Upper lobe of left lung (tissue), 6 donors: Measurements from ENCODE around the gene LLPH. TPM values are rescaled to one million over a fixed set of nuclear protein-coding genes. Genes with fewer than 3 reads are reported as not detected.

Experiments used
- ATAC-seq, 2 donors: fragments of 200-7000 bp; cut with Tn5 transposase; one replicate each; pipeline ENCODE4 v1.9.1; 2022; ENCODE audit warnings: mild to moderate bottlenecking in 2 of 2, moderate library complexity in 2 of 2; ENCODE audit not compliant: low FRiP score in 2 of 2
- DNase-seq, 2 donors: peaks; one replicate each; pipeline ENCODE4 v3.0.0-alpha.2; 2019 to 2020
- H3K27ac ChIP-seq, 4 donors: fragments of 200-600 bp; sonication (generic); one replicate each; pipeline ENCODE4 v1.5.1; 2016 to 2019
- H3K27me3 ChIP-seq, 4 donors: fragments of 200-600 bp; sonication (generic); one replicate each; pipeline ENCODE4 v1.5.1; 2017 to 2019
- H3K36me3 ChIP-seq, 4 donors: fragments of 200-600 bp; sonication (generic); one replicate each; pipeline ENCODE4 v1.5.1; 2016 to 2019
- H3K4me1 ChIP-seq, 4 donors: fragments of 200-600 bp; sonication (generic); one replicate each; pipeline ENCODE4 v1.5.1; 2018 to 2019
- H3K4me3 ChIP-seq, 4 donors: fragments of 200-600 bp; sonication (generic); one replicate each; pipeline ENCODE4 v1.5.1; 2017 to 2019; ENCODE audit warnings: mild to moderate bottlenecking in 2 of 4, moderate library complexity in 1 of 4
- H3K9me3 ChIP-seq, 4 donors: fragments of 200-600 bp; sonication (generic); one replicate each; pipeline ENCODE4 v1.5.1; 2018 to 2019
- EP300 ChIP-seq, 4 donors: sonication (generic); formaldehyde crosslinking; IDR thresholded peaks; one replicate each; pipeline ENCODE4 v1.5.1; 2017; ENCODE audit warnings: antibody characterized with exemption in 4 of 4, control low read depth in 2 of 4
- POLR2A ChIP-seq, 4 donors: fragments of 450-650 bp; IDR thresholded peaks; one replicate each; pipeline ENCODE4 v1.5.1; 2016 to 2017; ENCODE audit warnings: antibody characterized with exemption in 4 of 4, mild to moderate bottlenecking in 2 of 4
- POLR2AphosphoS5 ChIP-seq, 2 donors: sonication (generic); formaldehyde crosslinking; IDR thresholded peaks; one replicate each; pipeline ENCODE4 v1.5.1; 2017; ENCODE audit warnings: antibody characterized with exemption in 2 of 2
- WGBS, 2 donors: methylation state at CpG; one replicate each; pipeline ENCODE4 v1.1.5; 2017 to 2018; 5-methylcytosine and 5-hydroxymethylcytosine counted together
- total RNA-seq, 6 donors: library from RNA; depleted of rRNA in 4 of 6; stranded (reverse); fragments of >200 nt in 4 of 6; gene quantifications; one replicate each; pipeline versions ENCODE4 v1.1.0 to v1.2.1, GENCODE V29; 2016 to 2021
- TF ChIP-seq, protein P1 (sequence below), 6 experiments: fragments of 450-650 bp in 4 of 6; fragments of 200-600 bp in 2 of 6; sonication (generic) in 2 of 6; IDR thresholded peaks; one replicate each; pipeline ENCODE4 v1.5.1; 2016 to 2019; ENCODE audit warnings: antibody characterized with exemption in 6 of 6
- donor health status: DM: no; HTN: no; CAD: no; lungs with moderate emphysema.
- donor health status: DM: no; HTN: yes; CAD: no; lungs with severe emphysema.

Gene LLPH
- total RNA-seq, 6 donors from 2014 or later: 2.1 to 18.5 (median 5.9) TPM

DNA sequence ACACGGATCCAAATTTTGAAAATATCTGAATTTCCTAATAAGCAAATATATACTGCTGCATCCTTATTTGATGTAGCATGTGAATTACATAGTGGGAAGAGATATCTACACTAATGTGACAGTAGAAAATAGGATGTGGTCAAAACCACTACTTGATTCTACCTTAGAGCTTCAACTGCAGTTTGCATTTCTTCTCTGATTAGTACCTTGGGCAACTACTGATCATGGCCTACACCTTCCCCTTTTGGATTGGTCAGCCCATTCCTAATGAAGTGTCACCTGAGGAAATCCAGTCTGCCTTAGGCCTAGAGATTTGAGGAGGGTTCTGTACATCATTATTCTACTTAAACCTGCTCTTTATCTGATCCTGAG is 10.7 kb downstream of the LLPH start:
- ATAC-seq: no peak
- H3K36me3 ChIP-seq: peaks cover 9 to 46% (median 28%) of the 10 kb centered on the region in 4 donors
- no peak overlapping the region for H3K27ac ChIP-seq
- 79 to 89% methylated on average over 1 of the region's 1 CpG for WGBS, 2 donors
- H3K4me3 ChIP-seq: no peak overlapping the region
- no peaks in the 10 kb centered on the region for H3K9me3 ChIP-seq
- DNase-seq: no peak
- H3K4me1 ChIP-seq: peaks cover 0 to 4% (median 0%) of the 10 kb centered on the region in 4 donors
- TF ChIP-seq, protein P1, sequence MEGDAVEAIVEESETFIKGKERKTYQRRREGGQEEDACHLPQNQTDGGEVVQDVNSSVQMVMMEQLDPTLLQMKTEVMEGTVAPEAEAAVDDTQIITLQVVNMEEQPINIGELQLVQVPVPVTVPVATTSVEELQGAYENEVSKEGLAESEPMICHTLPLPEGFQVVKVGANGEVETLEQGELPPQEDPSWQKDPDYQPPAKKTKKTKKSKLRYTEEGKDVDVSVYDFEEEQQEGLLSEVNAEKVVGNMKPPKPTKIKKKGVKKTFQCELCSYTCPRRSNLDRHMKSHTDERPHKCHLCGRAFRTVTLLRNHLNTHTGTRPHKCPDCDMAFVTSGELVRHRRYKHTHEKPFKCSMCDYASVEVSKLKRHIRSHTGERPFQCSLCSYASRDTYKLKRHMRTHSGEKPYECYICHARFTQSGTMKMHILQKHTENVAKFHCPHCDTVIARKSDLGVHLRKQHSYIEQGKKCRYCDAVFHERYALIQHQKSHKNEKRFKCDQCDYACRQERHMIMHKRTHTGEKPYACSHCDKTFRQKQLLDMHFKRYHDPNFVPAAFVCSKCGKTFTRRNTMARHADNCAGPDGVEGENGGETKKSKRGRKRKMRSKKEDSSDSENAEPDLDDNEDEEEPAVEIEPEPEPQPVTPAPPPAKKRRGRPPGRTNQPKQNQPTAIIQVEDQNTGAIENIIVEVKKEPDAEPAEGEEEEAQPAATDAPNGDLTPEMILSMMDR (IDR thresholded peaks at IDR 0.05): no peak
- TF ChIP-seq POLR2AphosphoS5 (IDR thresholded peaks at IDR 0.05) (no peak), POLR2A (IDR thresholded peaks at IDR 0.05) (no peak), EP300 (IDR thresholded peaks at IDR 0.05) (no peak)
- no peaks in the 10 kb centered on the region for H3K27me3 ChIP-seq

DNA sequence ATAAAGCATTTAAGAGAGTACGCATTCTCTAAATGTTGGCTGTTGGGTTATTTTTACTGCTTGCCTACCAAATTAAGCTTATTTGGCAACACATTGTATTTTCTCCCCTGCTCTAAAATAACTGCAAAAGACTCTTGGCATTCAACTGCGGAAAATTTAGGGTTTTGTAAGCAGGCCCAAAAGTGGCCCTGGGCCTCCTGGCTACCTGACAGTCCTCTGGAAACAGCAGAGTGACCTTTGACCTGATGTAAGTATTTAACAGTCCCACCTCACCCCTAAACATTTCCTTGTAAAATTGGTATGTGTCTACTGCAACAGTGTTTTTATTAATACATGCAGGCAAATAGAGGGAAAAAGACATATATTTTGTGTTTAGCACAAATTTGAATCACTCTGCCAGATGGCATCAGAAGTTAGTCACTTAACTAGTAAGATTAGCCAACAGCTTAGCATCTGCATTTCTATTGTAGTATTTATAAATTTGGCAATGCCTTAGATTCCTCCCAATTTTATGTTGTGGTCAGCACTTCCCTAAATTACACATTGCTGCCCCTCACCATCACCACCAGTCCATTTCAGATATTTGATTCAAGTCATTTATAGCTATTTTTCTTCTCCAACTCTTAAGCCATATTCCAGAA is 11.2 kb downstream of the LLPH start:
- Histone ChIP-seq H3K27ac (no peak overlapping the region), H3K9me3 (no peaks in the 10 kb centered on the region), H3K4me1 (peaks cover 0 to 4% (median 0%) of the 10 kb centered on the region in 4 donors), H3K4me3 (no peak overlapping the region), H3K36me3 (peaks cover 9 to 41% (median 24%) of the 10 kb centered on the region in 4 donors), H3K27me3 (no peaks in the 10 kb centered on the region)
- WGBS, 2 donors: 81% methylated on average over 2 of the region's 2 CpGs
- DNase-seq (no peak), ATAC-seq (no peak)
- TF ChIP-seq EP300 (IDR thresholded peaks at IDR 0.05): no peak
- TF ChIP-seq, protein P1 (IDR thresholded peaks at IDR 0.05): no peak
- no peak for TF ChIP-seq POLR2AphosphoS5 (IDR thresholded peaks at IDR 0.05)
- no peak for TF ChIP-seq POLR2A (IDR thresholded peaks at IDR 0.05)

DNA sequence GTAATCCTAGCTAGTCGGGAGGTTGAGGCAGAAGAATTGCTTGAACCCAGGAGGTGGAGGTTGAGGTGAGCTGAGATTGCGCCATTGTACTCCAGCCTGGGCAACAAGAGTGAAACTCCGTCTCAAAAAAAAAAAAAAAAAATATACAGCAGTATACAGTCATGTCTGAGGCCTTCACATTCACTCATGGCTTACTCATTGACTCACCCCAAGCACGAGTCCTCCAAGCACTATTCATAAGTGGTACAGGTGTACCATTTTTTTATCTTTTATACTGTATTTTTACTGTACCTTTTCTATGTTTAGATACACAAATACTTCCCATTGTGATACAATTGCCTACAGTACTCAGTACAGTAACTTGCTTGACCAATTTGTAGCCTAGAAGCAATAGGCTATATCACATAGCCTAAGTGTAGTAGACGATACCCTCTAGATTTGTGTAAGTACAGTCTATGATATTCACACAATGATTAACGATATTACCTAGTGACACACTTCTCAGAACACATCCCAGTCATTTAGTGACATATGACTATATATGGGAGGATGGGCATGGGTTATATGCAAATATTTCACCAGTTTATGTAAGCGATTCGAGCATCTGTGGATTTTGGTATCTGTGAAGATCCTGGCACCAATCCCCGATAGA is 12.2 kb downstream of the LLPH start:
- Histone ChIP-seq H3K27me3 (no peaks in the 10 kb centered on the region), H3K36me3 (peaks cover 7 to 31% (median 16%) of the 10 kb centered on the region in 4 donors), H3K4me3 (no peak overlapping the region), H3K9me3 (no peaks in the 10 kb centered on the region), H3K4me1 (peaks cover 0 to 4% (median 0%) of the 10 kb centered on the region in 4 donors), H3K27ac (no peak overlapping the region)
- 91 to 95% methylated on average over 9 of the region's 9 CpGs for WGBS, 2 donors
- TF ChIP-seq POLR2A (IDR thresholded peaks at IDR 0.05) (no peak), EP300 (IDR thresholded peaks at IDR 0.05) (no peak), POLR2AphosphoS5 (IDR thresholded peaks at IDR 0.05) (no peak)
- TF ChIP-seq, protein P1 (IDR thresholded peaks at IDR 0.05): no peak
- ATAC-seq: no peak
- no peak for DNase-seq

DNA sequence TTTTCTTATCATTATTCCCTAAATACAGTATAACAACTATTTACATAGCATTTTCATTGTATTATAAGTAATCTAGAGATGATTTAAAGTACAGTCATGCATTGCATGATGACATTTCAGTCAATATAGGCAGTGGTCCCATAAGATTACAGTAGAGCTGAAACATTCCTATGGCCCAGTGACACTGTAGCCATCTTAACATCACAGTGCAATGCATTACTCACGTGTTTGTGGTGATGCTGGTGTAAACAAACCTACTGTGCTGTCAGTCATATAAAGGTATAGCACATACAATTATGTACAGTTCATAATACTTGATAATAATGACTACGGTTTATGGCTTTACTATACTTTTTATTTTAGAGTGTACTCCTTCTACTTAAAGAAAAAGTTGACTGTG is 13.3 kb downstream of the LLPH start:
- TF ChIP-seq POLR2A (IDR thresholded peaks at IDR 0.05) (no peak), EP300 (IDR thresholded peaks at IDR 0.05) (no peak)
- ATAC-seq (no peak), DNase-seq (no peak)
- WGBS, 2 donors: 86% methylated on average over 2 of the region's 2 CpGs
- H3K9me3 ChIP-seq: no peaks in the 10 kb centered on the region
- H3K27ac ChIP-seq: no peak overlapping the region
- peaks cover 0 to 20% (median 7%) of the 10 kb centered on the region in 4 donors for H3K36me3 ChIP-seq
- H3K4me1 ChIP-seq: peaks cover 0 to 4% (median 0%) of the 10 kb centered on the region in 4 donors
- H3K4me3 ChIP-seq: no peak overlapping the region
- no peaks in the 10 kb centered on the region for H3K27me3 ChIP-seq

DNA sequence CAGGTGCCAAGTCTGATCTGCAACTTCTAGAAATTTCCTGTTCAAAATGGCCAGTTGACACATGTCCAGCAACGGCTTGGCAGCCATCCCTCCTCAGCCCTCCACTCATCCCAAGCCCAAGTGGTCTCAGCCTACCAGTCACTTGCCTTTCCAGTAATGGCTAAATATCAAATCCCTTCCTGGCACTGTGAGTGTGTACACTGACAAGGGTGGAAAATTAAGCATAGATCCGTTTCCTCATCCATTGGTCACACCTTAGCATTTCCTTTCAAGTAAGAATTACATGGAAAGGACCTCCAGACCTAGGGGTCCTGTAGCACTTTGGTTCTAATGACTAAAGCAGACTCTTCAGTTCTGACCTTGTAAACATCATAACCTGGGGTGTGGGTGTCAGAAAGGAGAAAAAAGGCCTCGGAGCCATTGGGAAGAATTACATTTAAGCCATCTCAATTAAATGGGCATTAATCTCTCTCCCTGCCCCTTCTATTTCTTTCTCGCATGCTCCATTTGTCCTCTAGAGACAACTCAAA is 15.4 kb downstream of the LLPH start:
- H3K36me3 ChIP-seq: peaks cover 0 to 7% (median 0%) of the 10 kb centered on the region in 4 donors
- TF ChIP-seq POLR2A (IDR thresholded peaks at IDR 0.05) (no peak), POLR2AphosphoS5 (IDR thresholded peaks at IDR 0.05) (no peak), EP300 (IDR thresholded peaks at IDR 0.05) (no peak)
- TF ChIP-seq, protein P1 (IDR thresholded peaks at IDR 0.05): no peak
- H3K27me3 ChIP-seq: no peaks in the 10 kb centered on the region
- ATAC-seq (no peak), DNase-seq (no peak)
- 66 to 68% methylated on average over 4 of the region's 4 CpGs for WGBS, 2 donors
- H3K9me3 ChIP-seq: no peaks in the 10 kb centered on the region
- peaks cover 0 to 4% (median 0%) of the 10 kb centered on the region in 4 donors for H3K4me1 ChIP-seq
- H3K4me3 ChIP-seq: no peak overlapping the region
- no peak overlapping the region for H3K27ac ChIP-seq
